SJCRH30 (cell line): ENCODE measurements around the gene TSPAN3. TPM values are rescaled to one million over a fixed set of nuclear protein-coding genes. Genes with fewer than 3 reads are reported as not detected.

ENCODE experiments used
- DNase-seq, 2 experiments: peaks; one replicate each; pipeline ENCODE4 v3.0.0-alpha.2; 2015 to 2020
- H3K27ac ChIP-seq: fragments of 250-450 bp; sonication (Bioruptor Pico); 2 replicates; pipeline ENCODE4 v1.5.1; 2020; ENCODE audit warnings: mild to moderate bottlenecking, moderate library complexity
- H3K27me3 ChIP-seq: fragments of 250-450 bp; sonication (Bioruptor Pico); 2 replicates; pipeline ENCODE4 v1.5.1; 2020; ENCODE audit warnings: mild to moderate bottlenecking, moderate library complexity
- H3K36me3 ChIP-seq: fragments of 250-450 bp; sonication (Bioruptor Pico); 2 replicates; pipeline ENCODE4 v1.5.1; 2020; ENCODE audit warnings: mild to moderate bottlenecking, moderate library complexity
- H3K4me1 ChIP-seq: fragments of 250-450 bp; sonication (Bioruptor Pico); 2 replicates; pipeline ENCODE4 v1.5.1; 2020; ENCODE audit warnings: mild to moderate bottlenecking, moderate library complexity
- H3K4me3 ChIP-seq: fragments of 250-450 bp; sonication (Bioruptor Pico); 2 replicates; pipeline ENCODE4 v1.5.1; 2020; ENCODE audit warnings: mild to moderate bottlenecking, moderate library complexity
- H3K9me3 ChIP-seq: fragments of 250-450 bp; sonication (Bioruptor Pico); replicated peaks from 2 replicates; pipeline ENCODE4 v1.5.1; 2020; ENCODE audit warnings: mild to moderate bottlenecking, moderate library complexity
- total RNA-seq: library from RNA; depleted of rRNA; stranded (reverse); fragments of >200 nt; shearing (Covaris generic); gene quantifications from 2 replicates; pipeline ENCODE4 v1.2.3, GENCODE V29; 2014

TSPAN3 gene
- total RNA-seq, 1 experiment from 2014 or later, result 473 TPM

DNA sequence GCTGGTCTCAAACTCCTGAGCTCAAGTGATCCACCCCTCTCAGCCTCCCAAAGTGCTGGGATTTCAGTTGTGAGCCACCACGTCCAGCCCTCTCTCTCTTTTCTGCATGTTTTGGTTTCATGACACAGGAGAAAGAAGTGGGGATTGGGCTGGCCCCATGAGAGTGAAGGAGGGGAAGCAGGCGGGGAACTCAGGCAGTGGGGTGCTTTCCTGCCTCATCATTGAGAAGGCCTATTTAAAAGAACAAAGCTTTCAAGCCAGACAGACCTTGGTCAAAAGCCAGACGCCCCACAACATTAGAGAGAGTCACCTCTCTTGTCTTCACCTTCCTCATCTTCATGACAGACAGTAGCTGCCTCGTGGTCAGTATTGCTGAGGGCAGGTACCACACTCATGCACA lies 60.1 kb downstream of the TSPAN3 start:
- H3K9me3 ChIP-seq, result peaks cover 8% of the 10 kb centered on the region; the same call in 1 of the 2 replicates
- H3K27ac ChIP-seq, result no peak overlapping the region
- no peak overlapping the region for H3K4me3 ChIP-seq
- peaks cover 6% of the 10 kb centered on the region for H3K4me1 ChIP-seq
- DNase-seq, result no peak
- H3K36me3 ChIP-seq, result no peaks in the 10 kb centered on the region
- H3K27me3 ChIP-seq, result no peaks in the 10 kb centered on the region

DNA sequence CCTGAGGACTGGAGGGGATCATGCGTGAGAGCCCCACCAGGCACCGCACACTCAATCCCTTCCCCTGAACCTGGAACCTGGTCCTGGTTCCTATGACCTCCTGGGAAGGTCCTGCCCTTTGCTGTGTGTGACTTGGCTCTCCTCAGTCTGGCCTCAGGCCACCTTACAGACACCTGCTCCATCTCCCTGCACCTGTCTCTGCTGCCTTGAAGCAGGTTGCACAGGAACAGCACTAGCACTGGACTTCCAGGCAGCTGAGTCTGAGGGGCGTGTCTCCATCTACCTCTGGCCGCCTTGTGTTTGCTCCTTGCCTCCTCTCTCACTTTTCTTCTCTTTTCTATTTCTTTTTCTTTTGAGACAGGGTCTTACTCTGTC lies 60.6 kb downstream of the TSPAN3 start:
- no peak for DNase-seq
- H3K9me3 ChIP-seq, result peaks cover 10% of the 10 kb centered on the region; the same call in 1 of the 2 replicates
- H3K27ac ChIP-seq, result no peak overlapping the region
- H3K4me3 ChIP-seq, result no peak overlapping the region
- no peaks in the 10 kb centered on the region for H3K36me3 ChIP-seq
- H3K4me1 ChIP-seq, result 0 out of 2 replicates have a peak, but pooled peaks cover 4% of the 10 kb centered on the region
- H3K27me3 ChIP-seq, result no peaks in the 10 kb centered on the region

DNA sequence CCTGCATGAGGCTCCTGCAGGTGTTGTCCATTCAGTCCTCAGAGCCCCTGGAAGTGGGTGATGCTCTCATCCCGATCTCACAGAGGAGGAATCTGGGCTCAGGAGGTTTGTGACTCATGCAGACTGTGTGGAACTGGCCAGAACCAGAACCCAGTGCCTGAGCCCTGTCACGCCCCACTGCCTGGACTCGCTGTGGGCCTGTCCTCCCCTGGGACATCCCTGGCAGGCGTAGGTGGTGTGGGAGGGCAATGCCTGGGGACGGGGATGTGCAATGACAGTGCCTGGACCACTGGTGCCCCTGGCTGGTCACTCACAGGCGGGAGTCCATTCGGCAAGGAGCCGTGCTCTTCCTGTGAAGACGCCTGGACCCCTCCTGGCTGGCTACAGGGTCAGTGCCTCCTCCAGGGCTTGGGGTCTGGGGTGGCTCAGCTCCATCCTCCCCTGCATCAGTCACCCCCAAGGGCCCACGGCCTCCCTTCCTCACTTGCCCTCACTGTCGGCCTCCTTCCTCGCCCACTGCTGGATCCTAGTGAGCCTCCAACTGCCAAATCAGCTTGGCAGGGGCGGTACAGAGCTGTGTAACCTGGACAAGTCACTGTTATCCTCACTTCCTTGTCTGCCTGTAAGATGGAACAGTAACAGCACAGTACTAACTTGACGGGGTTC lies 61.1 kb downstream of the TSPAN3 start:
- Histone ChIP-seq H3K4me1 (no peaks in the 10 kb centered on the region), H3K27ac (no peak overlapping the region), H3K4me3 (no peak overlapping the region), H3K9me3 (peaks cover 10% of the 10 kb centered on the region; the same call in 1 of the 2 replicates), H3K36me3 (no peaks in the 10 kb centered on the region), H3K27me3 (no peaks in the 10 kb centered on the region)
- no peak for DNase-seq

DNA sequence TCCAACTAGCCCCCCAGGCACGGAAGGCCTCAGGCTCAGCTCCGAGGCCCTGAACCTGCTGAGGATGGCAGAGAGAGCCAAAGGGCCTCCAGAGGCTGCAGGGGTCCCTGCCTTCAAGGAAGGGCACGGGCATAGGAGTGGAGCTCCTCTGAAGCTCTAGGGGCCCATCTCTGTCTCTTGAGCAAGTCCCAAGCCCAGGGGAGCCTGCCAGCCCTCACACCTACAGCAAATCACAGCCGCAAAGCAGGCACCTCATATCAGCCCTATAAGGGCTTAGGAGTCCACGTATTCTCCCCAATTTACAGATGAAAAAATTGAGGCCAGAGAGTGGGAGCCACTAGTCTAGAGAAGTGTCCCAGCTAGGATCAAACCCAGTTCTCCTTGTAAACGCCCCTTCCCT lies 61.7 kb downstream of the TSPAN3 start:
- H3K4me1 ChIP-seq, result no peaks in the 10 kb centered on the region
- no peak overlapping the region for H3K27ac ChIP-seq
- no peak for DNase-seq
- H3K36me3 ChIP-seq, result no peaks in the 10 kb centered on the region
- H3K9me3 ChIP-seq, result peaks cover 10% of the 10 kb centered on the region; the same call in 1 of the 2 replicates
- H3K27me3 ChIP-seq, result no peaks in the 10 kb centered on the region
- H3K4me3 ChIP-seq, result no peak overlapping the region

DNA sequence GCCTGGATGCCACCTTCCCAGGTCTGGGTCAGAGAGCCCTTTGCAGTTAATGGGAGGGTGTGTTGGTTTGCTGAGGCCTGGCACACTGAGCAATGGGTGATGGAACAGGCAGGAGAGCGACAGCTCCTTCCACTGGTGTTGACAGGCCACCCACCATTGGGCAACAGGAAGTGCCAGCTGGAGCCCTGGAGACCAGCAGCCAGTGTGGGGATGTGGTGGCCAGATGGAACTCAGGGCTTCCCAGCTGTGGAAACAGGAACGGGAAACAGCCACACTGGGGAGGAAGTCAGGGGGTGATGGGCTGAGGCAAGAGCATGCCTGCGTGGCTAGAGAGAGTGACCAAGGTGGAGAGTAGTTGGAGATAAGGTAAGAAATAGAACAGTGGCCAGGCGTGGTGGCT lies 66.7 kb downstream of the TSPAN3 start:
- Histone ChIP-seq H3K4me3 (no peak overlapping the region), H3K27me3 (no peaks in the 10 kb centered on the region), H3K36me3 (no peaks in the 10 kb centered on the region), H3K9me3 (peaks cover 10% of the 10 kb centered on the region; the same call in 1 of the 2 replicates), H3K27ac (no peak overlapping the region), H3K4me1 (no peaks in the 10 kb centered on the region)
- DNase-seq, result no peak

DNA sequence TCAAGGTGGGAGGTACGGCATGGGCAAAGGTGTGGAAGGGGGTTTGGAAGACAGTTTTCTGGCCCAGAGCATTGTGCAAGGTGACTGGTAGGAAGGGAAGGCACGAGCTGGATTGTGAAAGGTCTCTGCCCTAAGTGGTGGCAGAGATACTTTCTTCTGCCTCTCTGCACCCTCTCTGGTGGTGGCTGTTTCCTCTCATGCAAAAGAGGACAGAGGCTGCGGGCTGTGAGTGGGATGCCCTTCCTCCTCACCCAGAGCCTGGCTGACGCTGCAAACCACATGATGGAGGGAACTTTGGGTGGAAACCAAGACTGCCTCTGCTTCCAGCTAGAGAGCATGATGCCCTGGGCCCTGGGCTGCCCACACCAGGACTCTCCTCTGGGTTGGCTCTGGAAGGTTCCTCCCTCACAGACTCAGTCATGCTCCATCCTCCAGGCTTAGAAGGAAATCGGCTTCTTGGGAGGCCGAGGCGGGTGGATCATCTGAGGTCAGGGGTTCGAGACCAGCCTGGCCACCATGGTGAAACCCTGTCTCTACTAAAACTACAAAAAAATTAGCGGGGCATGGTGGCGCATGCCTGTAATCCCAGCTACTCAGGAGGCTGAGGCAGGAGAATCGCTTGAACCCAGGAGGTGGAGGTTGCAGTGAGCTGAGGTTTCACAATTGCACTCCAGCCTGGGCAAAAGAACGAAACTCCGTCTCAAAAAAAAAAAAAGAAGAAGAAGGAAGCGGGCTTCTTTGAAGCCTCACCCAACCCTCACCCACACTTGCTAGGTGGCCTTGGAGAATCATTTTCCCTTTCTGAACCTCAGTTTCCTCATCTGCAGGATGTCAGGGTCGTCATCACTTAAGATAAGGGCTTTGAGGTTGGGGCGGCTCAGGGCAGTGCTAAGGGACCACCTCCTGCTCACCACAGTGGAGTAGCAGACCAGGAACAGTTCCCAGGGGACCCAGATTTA lies 67.7 kb downstream of the TSPAN3 start:
- Histone ChIP-seq H3K27me3 (no peaks in the 10 kb centered on the region), H3K9me3 (peaks cover 10% of the 10 kb centered on the region; the same call in 1 of the 2 replicates), H3K4me3 (no peak overlapping the region), H3K27ac (no peak overlapping the region), H3K36me3 (no peaks in the 10 kb centered on the region), H3K4me1 (no peaks in the 10 kb centered on the region)
- DNase-seq, result no peak

DNA sequence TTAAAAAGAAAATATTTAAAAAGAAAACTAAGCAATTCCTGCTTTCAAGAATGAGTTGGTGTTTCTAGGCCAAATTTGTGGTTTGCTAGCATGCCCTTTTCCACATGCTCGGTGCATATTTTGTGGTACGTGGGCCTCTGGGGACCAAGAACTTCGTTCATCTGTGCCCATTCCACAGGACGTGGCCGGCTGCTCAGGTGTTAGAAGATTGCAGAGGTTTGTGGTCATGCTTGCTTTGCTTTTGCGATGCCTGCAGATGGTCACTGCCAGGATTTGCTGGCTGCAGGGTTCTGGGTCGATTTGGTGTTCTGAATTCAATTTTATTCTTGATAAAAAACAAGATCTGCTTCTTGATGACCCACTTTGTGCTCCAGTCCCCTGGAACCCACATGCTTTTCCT lies 68.5 kb downstream of the TSPAN3 start:
- no peak overlapping the region for H3K27ac ChIP-seq
- H3K9me3 ChIP-seq, result peaks cover 10% of the 10 kb centered on the region; the same call in 1 of the 2 replicates
- H3K27me3 ChIP-seq, result no peaks in the 10 kb centered on the region
- H3K4me1 ChIP-seq, result no peaks in the 10 kb centered on the region
- no peak for DNase-seq
- H3K4me3 ChIP-seq, result no peak overlapping the region
- H3K36me3 ChIP-seq, result no peaks in the 10 kb centered on the region

DNA sequence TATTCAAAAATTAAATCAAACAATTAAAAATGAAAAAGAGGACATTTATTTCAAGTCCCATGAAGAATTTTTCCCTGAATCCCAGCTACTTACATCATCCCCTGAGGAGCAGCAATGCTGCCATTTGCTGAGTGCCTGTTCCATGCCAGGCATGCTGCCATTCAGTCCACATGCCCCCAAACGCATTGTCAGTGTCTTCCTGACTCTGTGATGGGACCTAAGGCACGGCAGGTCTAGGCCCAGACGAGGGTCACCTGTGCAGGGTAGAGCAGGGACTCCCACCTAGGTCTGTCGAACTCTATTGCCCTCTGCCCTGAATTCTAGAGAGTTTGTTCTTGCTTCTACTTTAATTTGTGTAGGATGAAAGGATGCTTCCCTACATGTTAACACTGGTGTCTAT lies 68.9 kb downstream of the TSPAN3 start:
- H3K27ac ChIP-seq, result no peak overlapping the region
- H3K27me3 ChIP-seq, result no peaks in the 10 kb centered on the region
- DNase-seq, result no peak
- H3K36me3 ChIP-seq, result no peaks in the 10 kb centered on the region
- H3K4me1 ChIP-seq, result 0 out of 2 replicates have a peak, but pooled peaks cover under 1% of the 10 kb centered on the region
- H3K4me3 ChIP-seq, result no peak overlapping the region
- peaks cover 10% of the 10 kb centered on the region; the same call in 1 of the 2 replicates for H3K9me3 ChIP-seq

DNA sequence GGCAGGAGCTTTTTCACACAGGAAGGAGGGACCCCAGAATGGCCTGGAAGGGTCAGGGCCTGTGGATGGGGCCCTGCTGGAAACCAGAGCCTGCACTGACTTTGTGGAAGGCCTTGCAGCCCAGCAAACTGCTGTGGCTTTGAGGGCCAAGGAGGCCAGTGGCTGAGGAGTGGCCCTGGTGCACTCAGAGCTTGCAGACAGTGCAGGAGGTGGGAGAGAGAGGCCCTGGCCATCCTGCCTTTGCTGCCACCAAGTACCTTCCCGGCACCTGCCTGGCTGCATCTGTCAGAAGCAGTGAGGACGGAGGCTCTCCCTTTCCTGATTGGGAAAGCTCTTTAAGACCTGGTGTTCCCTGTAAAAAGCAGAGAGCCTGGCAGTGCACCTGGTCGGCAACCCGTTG lies 69.6 kb downstream of the TSPAN3 start:
- no peak for DNase-seq

DNA sequence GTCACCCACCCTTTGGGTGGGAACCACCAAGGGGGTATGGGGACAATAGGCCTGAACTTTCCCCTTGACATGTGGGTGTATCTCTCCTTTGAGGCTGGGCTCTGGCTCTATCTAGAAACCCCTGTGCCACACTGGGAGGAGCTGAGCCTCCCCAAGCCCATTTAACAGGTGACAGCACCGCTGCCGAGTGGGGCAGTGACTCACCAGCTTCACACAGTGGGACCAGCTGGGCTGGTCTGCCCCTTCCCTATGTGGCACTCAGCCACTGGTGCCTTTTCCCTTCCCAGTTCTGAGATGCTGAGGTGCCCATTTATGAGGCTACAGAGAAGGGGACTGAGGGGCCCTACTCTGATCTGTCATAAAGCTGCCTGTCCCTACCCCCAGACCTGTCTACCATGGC lies 70.9 kb downstream of the TSPAN3 start:
- no peaks in the 10 kb centered on the region for H3K36me3 ChIP-seq
- DNase-seq, result no peak
- H3K27ac ChIP-seq, result no peak overlapping the region
- no peak overlapping the region for H3K4me3 ChIP-seq
- 0 out of 2 replicates have a peak, but pooled peaks cover 2% of the 10 kb centered on the region for H3K4me1 ChIP-seq
- no peaks in the 10 kb centered on the region for H3K27me3 ChIP-seq
- H3K9me3 ChIP-seq, result no peaks in the 10 kb centered on the region

More for the DNA sequence above, 69.6 kb downstream of the TSPAN3 start:
- Histone ChIP-seq H3K36me3 (no peaks in the 10 kb centered on the region), H3K27ac (no peak overlapping the region), H3K4me3 (no peak overlapping the region), H3K9me3 (peaks cover 8% of the 10 kb centered on the region; the same call in 1 of the 2 replicates), H3K27me3 (no peaks in the 10 kb centered on the region), H3K4me1 (0 out of 2 replicates have a peak, but pooled peaks cover 2% of the 10 kb centered on the region)

DNA sequence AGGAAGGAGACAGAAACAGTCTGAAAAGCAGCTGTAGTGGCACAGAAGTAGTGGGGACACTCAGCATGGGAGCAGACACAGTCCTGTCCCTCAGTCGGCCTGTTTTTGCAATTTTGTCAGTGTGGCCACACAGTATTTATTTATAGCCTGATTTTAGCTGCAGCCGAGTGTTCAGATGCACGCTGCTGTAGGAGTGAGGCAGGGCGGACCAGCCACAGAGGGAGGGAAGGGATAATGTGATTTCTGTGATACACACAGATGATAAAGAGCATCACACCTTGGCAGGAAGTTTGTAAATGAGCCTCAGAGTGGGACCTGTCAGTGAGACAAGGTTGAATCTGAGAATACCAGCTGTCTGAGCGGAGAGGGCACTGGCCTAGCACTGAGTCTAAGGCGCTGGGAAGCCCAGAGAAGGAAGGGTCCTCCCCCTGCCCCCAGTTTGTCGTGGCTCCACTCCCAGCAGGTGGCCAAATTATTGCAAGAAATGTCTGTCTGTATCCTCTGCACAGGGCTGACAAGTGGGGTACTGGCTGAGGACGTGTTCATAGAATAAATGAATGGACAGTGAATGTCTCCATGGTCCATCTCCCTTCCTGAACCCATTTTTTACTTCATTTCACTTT lies 72.1 kb downstream of the TSPAN3 start:
- no peak overlapping the region for H3K4me3 ChIP-seq
- no peaks in the 10 kb centered on the region for H3K27me3 ChIP-seq
- no peak overlapping the region for H3K27ac ChIP-seq
- no peak for DNase-seq
- no peaks in the 10 kb centered on the region for H3K36me3 ChIP-seq
- H3K4me1 ChIP-seq, result 0 out of 2 replicates have a peak, but pooled peaks cover 5% of the 10 kb centered on the region
- no peaks in the 10 kb centered on the region for H3K9me3 ChIP-seq

DNA sequence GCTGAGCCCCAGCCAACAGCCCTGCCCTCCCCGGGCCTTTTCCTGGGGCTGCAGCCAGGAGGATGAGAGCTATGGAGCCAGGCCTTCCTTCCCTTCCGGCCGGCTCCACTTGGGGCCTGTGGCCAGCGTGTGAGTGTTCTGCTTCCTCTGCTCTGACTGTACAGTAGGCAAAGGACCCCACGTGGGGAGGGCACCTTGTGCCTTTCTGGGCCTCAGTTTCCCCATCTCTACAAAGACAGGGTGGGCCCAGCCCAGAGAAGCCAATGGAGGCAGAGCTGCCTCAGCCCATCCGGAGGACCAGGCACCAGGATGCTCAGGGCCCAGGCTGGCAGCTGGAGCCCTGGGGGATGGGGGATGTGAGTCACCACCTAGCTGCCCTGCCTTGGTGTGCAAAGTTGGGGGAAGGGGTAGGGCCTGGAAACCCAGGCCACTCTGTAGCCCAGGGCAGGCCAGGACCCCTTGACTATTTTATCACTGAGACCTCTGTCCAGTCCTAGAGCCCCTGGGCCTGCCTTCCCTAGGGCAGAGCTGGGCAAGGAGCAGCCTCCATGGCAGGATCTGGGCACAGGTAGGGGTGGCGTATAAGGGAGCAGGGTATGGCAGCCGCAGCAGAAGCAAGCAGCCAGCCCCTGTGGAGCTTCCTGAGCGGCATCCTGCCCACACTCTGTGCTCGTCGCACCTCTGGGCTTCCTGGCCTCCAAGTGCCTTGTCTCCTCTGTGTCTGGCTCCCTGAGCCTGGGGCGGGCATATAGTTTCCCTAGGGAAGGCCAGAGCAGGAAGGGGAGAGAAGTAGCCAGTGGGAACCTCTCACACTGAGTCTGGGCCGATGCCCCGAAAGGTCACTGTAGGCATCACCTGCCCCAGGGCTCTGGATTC lies 74.1 kb downstream of the TSPAN3 start:
- no peak overlapping the region for H3K27ac ChIP-seq
- no peaks in the 10 kb centered on the region for H3K9me3 ChIP-seq
- no peaks in the 10 kb centered on the region for H3K27me3 ChIP-seq
- H3K4me1 ChIP-seq, result 0 out of 2 replicates have a peak, but pooled peaks cover 5% of the 10 kb centered on the region
- DNase-seq, result no peak
- H3K4me3 ChIP-seq, result no peak overlapping the region
- H3K36me3 ChIP-seq, result no peaks in the 10 kb centered on the region

DNA sequence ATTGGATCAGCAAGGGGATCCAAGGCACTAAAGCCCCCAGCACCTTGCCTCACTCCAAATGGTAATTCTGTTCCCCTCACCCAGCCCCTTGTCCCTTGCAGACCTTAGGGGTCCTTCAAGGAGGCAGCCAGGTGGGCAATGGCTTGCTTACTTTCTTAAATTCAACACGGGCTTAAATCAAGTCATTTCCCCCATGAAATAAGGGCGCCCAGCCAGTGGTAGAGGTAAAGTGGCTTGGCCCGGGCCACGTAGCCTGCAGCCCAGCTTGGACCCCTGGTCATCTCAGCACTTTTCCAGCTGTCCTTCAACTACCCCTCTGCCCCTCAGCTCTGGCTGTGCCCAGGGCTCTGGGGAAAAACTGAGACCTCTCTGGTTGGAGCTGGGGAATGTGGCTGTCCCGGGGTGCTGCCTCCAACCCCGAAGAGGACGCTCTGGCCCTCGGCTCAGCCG lies 74.8 kb downstream of the TSPAN3 start:
- no peak for DNase-seq
- H3K36me3 ChIP-seq, result no peaks in the 10 kb centered on the region
- no peaks in the 10 kb centered on the region for H3K27me3 ChIP-seq
- H3K4me1 ChIP-seq, result 0 out of 2 replicates have a peak, but pooled peaks cover 10% of the 10 kb centered on the region
- no peaks in the 10 kb centered on the region for H3K9me3 ChIP-seq
- H3K27ac ChIP-seq, result no peak overlapping the region
- no peak overlapping the region for H3K4me3 ChIP-seq
